ENCODE data around the gene PHLDB2.
A peak's percentile ranks its signal among the peaks of the same experiment; 100 is the strongest.

PHLDB2 gene

DNA sequence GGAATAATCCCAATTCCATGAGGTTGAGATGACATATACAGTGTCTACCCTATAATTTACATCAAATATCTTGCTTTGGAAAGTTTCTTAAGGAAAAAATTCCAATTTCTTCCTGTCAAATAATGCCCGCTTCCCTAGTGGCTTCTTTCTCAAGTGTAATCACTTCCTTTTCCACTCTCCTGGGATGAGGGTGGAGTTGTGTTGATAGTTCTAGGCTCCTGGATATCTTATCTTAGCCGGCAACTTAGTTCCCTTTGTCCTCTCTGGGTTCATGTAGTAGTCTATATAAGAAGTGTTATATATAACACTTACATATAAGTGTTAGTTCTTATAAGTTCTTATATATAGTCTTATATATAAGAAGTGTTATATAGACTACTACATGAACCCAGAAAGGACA lies 150.6 kb downstream of the PHLDB2 start:
- TF ChIP-seq, protein P1, sequence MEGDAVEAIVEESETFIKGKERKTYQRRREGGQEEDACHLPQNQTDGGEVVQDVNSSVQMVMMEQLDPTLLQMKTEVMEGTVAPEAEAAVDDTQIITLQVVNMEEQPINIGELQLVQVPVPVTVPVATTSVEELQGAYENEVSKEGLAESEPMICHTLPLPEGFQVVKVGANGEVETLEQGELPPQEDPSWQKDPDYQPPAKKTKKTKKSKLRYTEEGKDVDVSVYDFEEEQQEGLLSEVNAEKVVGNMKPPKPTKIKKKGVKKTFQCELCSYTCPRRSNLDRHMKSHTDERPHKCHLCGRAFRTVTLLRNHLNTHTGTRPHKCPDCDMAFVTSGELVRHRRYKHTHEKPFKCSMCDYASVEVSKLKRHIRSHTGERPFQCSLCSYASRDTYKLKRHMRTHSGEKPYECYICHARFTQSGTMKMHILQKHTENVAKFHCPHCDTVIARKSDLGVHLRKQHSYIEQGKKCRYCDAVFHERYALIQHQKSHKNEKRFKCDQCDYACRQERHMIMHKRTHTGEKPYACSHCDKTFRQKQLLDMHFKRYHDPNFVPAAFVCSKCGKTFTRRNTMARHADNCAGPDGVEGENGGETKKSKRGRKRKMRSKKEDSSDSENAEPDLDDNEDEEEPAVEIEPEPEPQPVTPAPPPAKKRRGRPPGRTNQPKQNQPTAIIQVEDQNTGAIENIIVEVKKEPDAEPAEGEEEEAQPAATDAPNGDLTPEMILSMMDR (IDR thresholded peaks at IDR 0.05; ENCODE audit: low read depth, low read length, missing control alignments): no peak
- DNase-seq (ENCODE audit: low read depth): no peak
- H3K4me3 ChIP-seq (ENCODE audit: low read depth, low read length): no peak overlapping the region
- in situ Hi-C loops (cut with HindIII; ENCODE audit: low sequenced_read_pairs): no loop called here

DNA sequence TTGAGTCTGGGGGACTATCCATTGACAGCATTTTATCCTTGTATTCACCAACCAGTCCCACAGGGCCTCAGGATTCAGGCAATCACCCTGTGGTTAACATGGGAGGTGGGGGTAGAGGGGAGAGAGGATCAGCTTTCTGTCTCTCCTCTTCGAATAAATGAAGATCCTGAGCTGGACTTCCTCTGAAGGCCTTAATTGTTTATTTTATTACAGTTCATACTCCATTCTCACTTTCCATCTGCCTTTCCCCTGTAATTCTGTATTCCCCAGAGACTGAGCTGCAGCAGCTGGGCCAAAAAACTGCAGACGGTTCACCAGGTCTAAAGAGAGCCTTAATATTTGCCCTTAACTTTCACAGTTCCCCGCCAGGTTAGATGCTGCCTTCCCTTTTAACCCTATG lies 151.6 kb downstream of the PHLDB2 start:
- TF ChIP-seq, protein P1 (IDR thresholded peaks at IDR 0.05; ENCODE audit: low read depth, low read length, missing control alignments): no peak
- no peak overlapping the region for H3K4me3 ChIP-seq (ENCODE audit: low read depth, low read length)
- DNase-seq (ENCODE audit: low read depth): no peak
- in situ Hi-C loops (cut with HindIII; ENCODE audit: low sequenced_read_pairs): no loop called here

DNA sequence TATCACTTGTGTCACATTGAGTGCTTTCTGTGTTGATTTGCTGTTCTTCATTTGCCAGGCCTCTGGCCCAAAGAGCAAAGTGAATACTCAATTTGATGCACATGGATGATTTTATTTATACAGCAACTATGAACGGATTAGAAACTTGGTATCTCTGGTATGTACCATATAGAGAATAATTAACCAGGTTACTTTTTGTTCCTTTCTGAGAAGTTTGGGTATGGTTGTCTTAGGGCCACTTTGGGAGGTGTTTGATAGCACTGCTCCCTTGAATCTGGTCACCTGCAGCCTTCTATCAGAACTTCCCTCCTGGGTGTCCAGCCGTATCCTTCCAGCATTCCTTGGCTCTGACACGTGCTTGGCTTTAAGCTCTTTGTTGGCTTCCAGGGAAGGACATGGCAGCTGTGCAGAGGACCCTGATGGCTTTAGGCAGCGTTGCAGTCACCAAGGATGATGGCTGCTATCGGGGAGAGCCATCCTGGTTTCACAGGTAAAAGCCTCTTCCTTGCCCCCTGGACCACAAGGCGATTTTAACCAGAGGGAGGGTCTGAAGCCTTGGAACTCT lies 152.4 kb downstream of the PHLDB2 start:
- no peak overlapping the region for H3K4me3 ChIP-seq (ENCODE audit: low read depth, low read length)
- TF ChIP-seq, protein P1 (IDR thresholded peaks at IDR 0.05; ENCODE audit: low read depth, low read length, missing control alignments): no peak
- DNase-seq (ENCODE audit: low read depth): no peak
- in situ Hi-C loops (cut with HindIII; ENCODE audit: low sequenced_read_pairs): no loop called here

DNA sequence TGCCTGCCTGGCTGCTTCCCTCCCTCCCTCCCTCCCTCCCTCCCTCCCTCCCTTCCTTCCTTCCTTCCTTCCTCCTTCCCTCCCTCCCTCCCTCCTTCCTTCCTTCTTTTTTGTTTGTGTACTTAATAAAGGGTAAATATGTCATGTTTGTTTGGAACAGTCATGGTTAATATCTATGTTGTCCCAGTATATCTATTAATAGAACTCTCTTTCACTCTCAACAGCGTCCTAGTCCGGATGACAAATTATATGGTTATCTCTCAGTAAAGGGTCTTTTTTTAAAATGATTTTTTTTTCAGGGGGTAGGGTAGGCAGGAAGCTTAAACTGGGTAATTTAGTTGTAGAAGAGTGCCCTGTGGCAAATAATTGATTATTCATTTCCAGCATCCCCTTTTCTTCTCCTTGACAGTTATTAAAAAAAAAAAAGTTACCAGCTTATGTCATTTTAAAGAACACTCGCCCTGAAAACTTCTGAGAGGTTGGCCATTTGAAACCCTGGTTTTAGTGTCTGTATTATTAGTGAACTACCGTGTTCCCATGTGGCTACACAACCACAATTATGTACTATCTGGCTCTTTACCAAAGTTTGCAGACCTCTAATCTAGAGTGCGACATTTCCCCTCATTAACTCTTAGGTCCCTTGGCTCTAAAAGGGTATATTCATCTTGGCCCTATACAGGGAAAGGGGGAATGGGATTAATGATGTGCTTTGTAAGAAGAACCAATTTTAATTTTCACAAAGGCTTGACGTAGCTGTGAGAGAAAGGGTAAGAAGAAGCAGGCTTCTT lies 153.3 kb downstream of the PHLDB2 start:
- TF ChIP-seq, protein P1 (IDR thresholded peaks at IDR 0.05; ENCODE audit: low read depth, low read length, missing control alignments): no peak
- H3K4me3 ChIP-seq (ENCODE audit: low read depth, low read length): no peak overlapping the region
- in situ Hi-C loops (cut with HindIII; ENCODE audit: low sequenced_read_pairs): no loop called here
- no peak for DNase-seq (ENCODE audit: low read depth)

DNA sequence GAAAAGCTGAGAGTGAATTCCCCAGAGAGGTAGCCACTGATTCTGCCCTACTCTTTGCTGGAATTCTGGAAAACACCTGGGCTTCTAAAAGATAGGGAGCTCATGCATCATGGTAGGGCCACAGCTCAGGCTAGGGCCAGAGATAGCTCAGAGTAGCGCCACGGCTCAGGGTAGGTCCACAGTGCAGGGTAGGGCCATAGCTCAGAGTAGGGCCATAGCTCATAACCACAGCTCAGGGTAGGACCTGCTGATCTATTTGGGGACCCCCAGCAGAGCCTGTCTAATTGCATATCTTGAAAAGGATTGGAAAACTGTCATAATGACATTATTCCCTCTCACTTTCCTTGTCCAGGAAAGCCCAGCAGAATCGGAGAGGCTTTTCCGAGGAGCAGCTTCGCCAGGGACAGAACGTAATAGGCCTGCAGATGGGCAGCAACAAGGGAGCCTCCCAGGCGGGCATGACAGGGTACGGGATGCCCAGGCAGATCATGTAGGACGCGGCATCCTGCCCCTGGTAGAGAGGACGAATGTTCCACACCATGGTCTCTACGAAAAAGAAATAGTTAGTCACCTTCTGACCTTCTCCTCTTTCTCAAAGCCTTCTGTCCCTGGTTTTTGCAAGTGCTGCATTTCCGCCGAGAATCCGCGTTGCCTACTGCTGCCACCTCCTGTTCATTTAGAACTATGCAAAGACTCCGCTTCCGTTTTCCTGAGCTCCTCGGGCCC lies 154.2 kb downstream of the PHLDB2 start:
- in situ Hi-C loops (cut with HindIII; ENCODE audit: low sequenced_read_pairs): no loop called here
- DNase-seq (ENCODE audit: low read depth): peak; percentile 54
- TF ChIP-seq, protein P1 (IDR thresholded peaks at IDR 0.05; ENCODE audit: low read depth, low read length, missing control alignments): peak; percentile 80
- H3K4me3 ChIP-seq (ENCODE audit: low read depth, low read length): no peak overlapping the region

DNA sequence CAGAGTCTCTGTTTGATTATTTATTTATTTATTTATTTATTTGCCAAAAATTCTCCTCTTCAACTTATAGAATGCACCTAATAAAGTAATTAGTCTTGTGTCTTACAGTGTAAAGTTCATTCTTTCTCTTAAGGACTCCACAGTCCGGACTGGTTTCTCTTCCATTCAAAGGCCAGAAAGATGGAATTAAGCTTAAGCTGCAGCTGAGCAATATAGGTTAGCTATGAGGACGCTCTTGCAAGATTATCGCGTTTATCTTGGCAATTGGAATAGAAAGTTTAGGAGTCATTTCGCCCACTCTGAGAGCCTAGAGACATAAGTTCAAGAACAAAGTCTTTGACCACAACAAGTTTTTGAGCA lies 154.7 kb downstream of the PHLDB2 start:
- no peak for DNase-seq (ENCODE audit: low read depth)
- H3K4me3 ChIP-seq (ENCODE audit: low read depth, low read length): no peak overlapping the region
- in situ Hi-C loops (cut with HindIII; ENCODE audit: low sequenced_read_pairs): no loop called here
- TF ChIP-seq, protein P1 (IDR thresholded peaks at IDR 0.05; ENCODE audit: low read depth, low read length, missing control alignments): no peak
